ENCODE data around the gene C5orf15. TPM values are rescaled to one million over a fixed set of nuclear protein-coding genes. Genes with fewer than 3 reads are reported as not detected.
A peak's percentile ranks its signal among the peaks of the same experiment; 100 is the strongest.

The C5orf15 gene
- total RNA-seq, 3 donors from 2014 or later: 24.5 to 38.3 (median 26.8) TPM

DNA sequence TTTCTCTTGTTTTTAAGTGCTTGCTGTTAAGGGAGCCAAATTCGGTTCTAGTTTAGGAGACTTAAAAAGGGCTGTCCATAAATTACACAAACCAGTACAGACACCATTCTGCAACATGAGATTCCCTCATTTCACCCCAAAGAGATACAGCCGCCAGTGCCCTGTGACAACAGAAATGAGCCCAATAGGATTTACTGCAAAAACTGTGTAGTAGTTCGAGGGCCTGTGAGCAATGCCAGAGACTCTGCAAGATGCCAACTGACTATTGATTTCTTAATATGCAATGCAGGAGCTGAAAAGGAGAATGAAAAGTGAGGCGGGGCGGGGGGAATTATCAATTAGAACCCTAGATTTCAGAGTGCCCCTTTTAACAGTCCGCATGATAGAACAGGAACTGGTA, 5.7 kb upstream of the C5orf15 start:
- TF ChIP-seq, protein P1, sequence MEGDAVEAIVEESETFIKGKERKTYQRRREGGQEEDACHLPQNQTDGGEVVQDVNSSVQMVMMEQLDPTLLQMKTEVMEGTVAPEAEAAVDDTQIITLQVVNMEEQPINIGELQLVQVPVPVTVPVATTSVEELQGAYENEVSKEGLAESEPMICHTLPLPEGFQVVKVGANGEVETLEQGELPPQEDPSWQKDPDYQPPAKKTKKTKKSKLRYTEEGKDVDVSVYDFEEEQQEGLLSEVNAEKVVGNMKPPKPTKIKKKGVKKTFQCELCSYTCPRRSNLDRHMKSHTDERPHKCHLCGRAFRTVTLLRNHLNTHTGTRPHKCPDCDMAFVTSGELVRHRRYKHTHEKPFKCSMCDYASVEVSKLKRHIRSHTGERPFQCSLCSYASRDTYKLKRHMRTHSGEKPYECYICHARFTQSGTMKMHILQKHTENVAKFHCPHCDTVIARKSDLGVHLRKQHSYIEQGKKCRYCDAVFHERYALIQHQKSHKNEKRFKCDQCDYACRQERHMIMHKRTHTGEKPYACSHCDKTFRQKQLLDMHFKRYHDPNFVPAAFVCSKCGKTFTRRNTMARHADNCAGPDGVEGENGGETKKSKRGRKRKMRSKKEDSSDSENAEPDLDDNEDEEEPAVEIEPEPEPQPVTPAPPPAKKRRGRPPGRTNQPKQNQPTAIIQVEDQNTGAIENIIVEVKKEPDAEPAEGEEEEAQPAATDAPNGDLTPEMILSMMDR (IDR thresholded peaks at IDR 0.05): no peak
- DNase-seq (no peak), ATAC-seq (no peak)
- peaks cover 7% of the 10 kb centered on the region for H3K36me3 ChIP-seq (ENCODE audit: low read depth)
- intact Hi-C loops (cut with DNase I, micrococcal nuclease): no loop called here
- H3K4me3 ChIP-seq: no peak overlapping the region
- no peaks in the 10 kb centered on the region for H3K9me3 ChIP-seq
- peaks cover 2% of the 10 kb centered on the region for H3K4me1 ChIP-seq (ENCODE audit: low read depth)

DNA sequence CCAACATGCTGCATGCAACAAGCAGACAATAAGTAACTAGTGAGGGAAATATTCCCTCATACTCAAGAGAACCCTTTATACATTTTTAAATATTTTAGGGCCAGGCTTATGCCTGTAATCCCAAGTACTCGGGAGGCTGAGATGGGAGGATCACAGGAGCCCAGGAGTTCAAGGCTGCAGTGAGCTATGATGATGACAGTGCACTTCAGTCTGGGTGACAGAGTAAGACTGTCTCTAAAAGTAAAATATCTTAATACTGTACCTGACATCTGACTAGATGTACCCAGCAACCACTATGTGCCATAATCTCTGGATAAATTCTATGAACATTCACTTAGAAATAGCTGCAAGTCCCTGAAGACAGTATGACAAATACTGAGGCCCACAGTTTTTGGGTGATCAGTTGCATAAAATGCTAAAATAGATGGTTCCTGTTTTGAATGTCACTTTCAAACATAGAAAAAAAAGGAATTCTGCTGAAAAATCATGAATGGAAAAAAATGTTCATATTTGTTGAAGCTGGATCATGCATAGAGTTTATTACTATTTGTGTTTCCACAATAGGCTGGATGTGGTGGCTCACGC, 2.0 kb upstream of the C5orf15 start:
- Histone ChIP-seq H3K9me3 (no peaks in the 10 kb centered on the region), H3K4me3 (no peak overlapping the region), H3K4me1 (ENCODE audit: low read depth) (peaks cover 3% of the 10 kb centered on the region), H3K36me3 (ENCODE audit: low read depth) (peaks cover 2% of the 10 kb centered on the region)
- TF ChIP-seq, protein P1 (IDR thresholded peaks at IDR 0.05): no peak
- ATAC-seq: no peak
- intact Hi-C loops (cut with DNase I, micrococcal nuclease): no loop called here
- no peak for DNase-seq

DNA sequence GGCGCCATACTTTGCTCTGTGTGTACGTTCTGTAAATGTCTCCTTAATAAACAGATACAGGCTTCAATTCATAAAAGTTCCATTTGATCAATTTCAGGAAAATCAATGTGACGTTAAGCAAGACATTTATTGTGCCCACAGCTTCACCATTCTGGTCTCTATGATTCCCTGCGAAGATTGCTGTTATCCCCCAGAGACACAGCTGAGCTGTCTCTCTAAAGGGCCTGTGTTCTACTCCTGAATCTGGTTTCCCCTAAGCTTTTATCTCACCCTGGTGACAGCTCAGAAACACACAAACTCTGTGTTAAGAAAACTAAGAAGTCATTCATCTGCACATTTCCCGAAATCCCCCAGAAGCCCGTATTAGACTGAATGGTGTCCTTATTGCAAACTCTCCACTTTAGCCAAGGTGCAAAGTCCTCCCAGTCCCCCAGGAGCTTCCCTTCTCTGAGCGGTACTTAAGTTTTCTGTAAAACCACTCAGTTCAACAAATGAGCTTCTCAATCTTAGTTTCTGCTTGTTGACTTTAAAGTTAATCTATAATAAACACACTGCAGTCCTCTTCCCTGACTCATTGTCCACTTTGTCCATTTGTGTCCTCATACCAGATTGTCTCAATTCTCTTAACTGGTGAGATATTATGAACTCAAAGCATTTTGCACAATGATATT, 1.4 kb upstream of the C5orf15 start:
- intact Hi-C loops (cut with DNase I, micrococcal nuclease): no loop called here
- ATAC-seq (no peak), DNase-seq (no peak)
- TF ChIP-seq, protein P1 (IDR thresholded peaks at IDR 0.05): no peak
- Histone ChIP-seq H3K4me3 (no peak overlapping the region), H3K36me3 (ENCODE audit: low read depth) (no peaks in the 10 kb centered on the region), H3K4me1 (ENCODE audit: low read depth) (peaks cover 3% of the 10 kb centered on the region), H3K9me3 (no peaks in the 10 kb centered on the region)

DNA sequence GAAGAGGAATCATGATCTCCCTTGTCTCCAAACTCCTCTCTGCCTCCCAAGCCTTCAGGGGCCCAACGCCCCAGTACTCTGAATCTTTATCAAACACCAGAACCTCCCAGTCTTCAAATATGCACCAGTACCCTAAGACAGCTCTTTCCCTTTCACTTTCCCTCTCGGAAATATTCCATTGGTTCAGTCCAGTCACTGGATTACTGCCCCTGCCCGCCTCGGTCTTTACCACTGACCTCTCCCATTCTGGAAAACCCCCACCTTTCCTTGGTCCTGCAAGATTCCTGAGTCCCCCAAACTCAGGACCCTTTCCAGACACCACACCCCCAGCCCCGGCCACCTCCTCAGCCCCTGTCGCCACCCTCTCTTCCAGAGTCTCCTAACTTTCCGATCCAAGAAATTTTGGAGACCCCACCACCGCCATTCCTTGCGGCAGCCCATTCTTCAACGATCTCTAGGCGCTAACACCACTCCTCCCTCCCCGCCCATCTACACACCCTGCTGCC, 674 bp downstream of the C5orf15 start:
- H3K4me1 ChIP-seq (ENCODE audit: low read depth): peaks cover 3% of the 10 kb centered on the region
- intact Hi-C loops (cut with DNase I, micrococcal nuclease): no loop called here
- peak in 2 of 3 donors; percentile 46 to 61 for DNase-seq
- peaks cover 2% of the 10 kb centered on the region for H3K9me3 ChIP-seq
- TF ChIP-seq, protein P1 (IDR thresholded peaks at IDR 0.05): no peak
- ATAC-seq: peak; percentile 58
- H3K4me3 ChIP-seq: peak overlapping the region; percentile 64
- H3K36me3 ChIP-seq (ENCODE audit: low read depth): no peaks in the 10 kb centered on the region

DNA sequence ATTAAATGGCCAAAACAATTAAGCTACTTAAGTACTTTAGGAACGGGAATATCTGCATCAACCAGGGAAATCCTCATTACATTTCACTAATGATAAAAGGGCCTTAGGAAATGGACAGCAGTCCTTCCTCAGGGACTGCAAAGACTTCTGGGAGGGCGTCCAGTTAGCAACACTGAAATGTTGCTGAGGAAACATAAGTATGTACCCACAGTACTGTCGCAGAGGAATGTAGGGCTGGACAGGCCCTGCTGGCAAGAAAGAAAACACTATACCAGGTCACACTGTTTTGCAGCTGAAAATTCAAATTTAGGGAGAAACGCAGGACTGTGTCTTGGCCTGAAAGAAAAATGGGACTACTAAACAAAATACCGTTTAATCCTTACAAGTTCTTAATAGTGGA, 1.3 kb downstream of the C5orf15 start:
- intact Hi-C loops (cut with DNase I, micrococcal nuclease): no loop called here
- TF ChIP-seq, protein P1 (IDR thresholded peaks at IDR 0.05): no peak
- no peak overlapping the region for H3K4me3 ChIP-seq
- DNase-seq (no peak), ATAC-seq (no peak)
- H3K9me3 ChIP-seq: peaks cover 2% of the 10 kb centered on the region
- peaks cover 3% of the 10 kb centered on the region for H3K4me1 ChIP-seq (ENCODE audit: low read depth)
- H3K36me3 ChIP-seq (ENCODE audit: low read depth): no peaks in the 10 kb centered on the region
